IMR-90 (cell line): ENCODE measurements around the gene NTM. TPM values are rescaled to one million over a fixed set of nuclear protein-coding genes. Genes with fewer than 3 reads are reported as not detected.

Source experiments
- ATAC-seq: fragments of 200-7000 bp; cut with Tn5 transposase; 2 replicates; pipeline ENCODE4 v1.9.1; 2020; ENCODE audit warnings: low read depth, mild to moderate bottlenecking, moderate library complexity
- BruUV-seq: library from RNA; stranded (reverse); fragments of 400-500 nt; replicated peaks from 2 replicates; lab custom pipeline; 2021; lab: Mats Ljungman, UMichigan
- CTCF ChIA-PET: fragments of 300-600 bp; formaldehyde crosslinking; extraction: SDS; loops from one replicate; lab custom pipeline; 2021; ENCODE audit warnings: antibody characterized with exemption; lab: Yijun Ruan, JAX
- POLR2A ChIA-PET: fragments of 300-600 bp; sonication (Branson Sonifier 250); formaldehyde crosslinking; loops from one replicate; lab custom pipeline; 2022; ENCODE audit warnings: antibody characterized with exemption; ENCODE audit not compliant: unreplicated experiment; lab: Charles Lee
- DNase-seq: peaks from one replicate; pipeline ENCODE4 v3.0.0; 2013
- H2AFZ ChIP-seq: replicated peaks from 2 replicates; pipeline ENCODE3; 2013; ENCODE audit warnings: low read length, mild to moderate bottlenecking; ENCODE audit not compliant: poor library complexity
- H2AK5ac ChIP-seq: 2 replicates; pipeline ENCODE4 v1.6.1; 2013; ENCODE audit warnings: low read depth, low read length, inconsistent platforms
- H2AK9ac ChIP-seq: replicated peaks from 2 replicates; pipeline ENCODE3; 2013; ENCODE audit warnings: mild to moderate bottlenecking, low read depth, low read length, moderate library complexity; ENCODE audit not compliant: poor library complexity
- H2BK120ac ChIP-seq: 2 replicates; pipeline ENCODE4 v1.6.1; 2013; ENCODE audit warnings: low read depth, low read length, inconsistent platforms
- H2BK15ac ChIP-seq: 3 replicates; pipeline ENCODE4 v1.6.1; 2013; ENCODE audit warnings: low read depth, low read length, inconsistent platforms
- H2BK20ac ChIP-seq: 2 replicates; pipeline ENCODE4 v1.6.1; 2013; ENCODE audit warnings: low read depth, mild to moderate bottlenecking, inconsistent platforms, low read length, moderate library complexity
- H2BK5ac ChIP-seq: 2 replicates; pipeline ENCODE4 v1.6.1; 2013; ENCODE audit warnings: mild to moderate bottlenecking, low read depth, low read length, inconsistent platforms; ENCODE audit not compliant: poor library complexity, severe bottlenecking
- H3K14ac ChIP-seq: replicated peaks from 2 replicates; pipeline ENCODE4 v1.6.1; 2013; ENCODE audit warnings: low read depth, low read length, inconsistent platforms
- H3K18ac ChIP-seq: 2 replicates; pipeline ENCODE4 v1.6.1; 2013; ENCODE audit warnings: low read depth, low read length, control low read depth
- H3K23ac ChIP-seq: 2 replicates; pipeline ENCODE4 v1.6.1; 2013; ENCODE audit warnings: low read depth, low read length, inconsistent platforms
- H3K27ac ChIP-seq: 2 replicates; pipeline ENCODE4 v1.5.1; 2013; ENCODE audit warnings: mild to moderate bottlenecking, control low read depth, low read length; ENCODE audit not compliant: insufficient read depth
- H3K27me3 ChIP-seq: 2 replicates; pipeline ENCODE4 v1.6.1; 2013; ENCODE audit warnings: low read length; ENCODE audit not compliant: control insufficient read depth, insufficient read depth
- H3K36me3 ChIP-seq: 2 replicates; pipeline ENCODE4 v1.6.1; 2013; ENCODE audit warnings: low read length, mixed read lengths; ENCODE audit not compliant: control insufficient read depth, insufficient read depth
- H3K4ac ChIP-seq: 2 replicates; pipeline ENCODE4 v1.6.1; 2013; ENCODE audit warnings: low read depth, low read length, inconsistent platforms
- H3K4me1 ChIP-seq: 2 replicates; pipeline ENCODE4 v1.6.1; 2013; ENCODE audit warnings: low read length, mixed read lengths; ENCODE audit not compliant: control insufficient read depth, insufficient read depth
- H3K4me2 ChIP-seq: 2 replicates; pipeline ENCODE4 v1.6.1; 2013; ENCODE audit warnings: low read depth, mild to moderate bottlenecking, control low read depth, low read length, moderate library complexity
- H3K4me3 ChIP-seq: 2 replicates; pipeline ENCODE4 v1.5.1; 2013; ENCODE audit warnings: low read depth, mild to moderate bottlenecking, control low read depth, low read length, moderate library complexity; ENCODE audit not compliant: insufficient read depth
- H3K56ac ChIP-seq: 2 replicates; pipeline ENCODE4 v1.6.1; 2013; ENCODE audit warnings: low read length, inconsistent platforms; ENCODE audit not compliant: insufficient read depth; ENCODE audit errors: extremely low read depth
- H3K79me1 ChIP-seq, 2 experiments: 2 replicates each; pipeline ENCODE4 v1.6.1; 2013; ENCODE audit warnings: low read length in 2 of 2, inconsistent platforms in 1 of 2, low read depth in 1 of 2
- H3K9ac ChIP-seq: 2 replicates; pipeline ENCODE4 v1.6.1; 2013; ENCODE audit warnings: low read depth, low read length, control low read depth
- H3K9me1 ChIP-seq: 2 replicates; pipeline ENCODE4 v1.6.1; 2013; ENCODE audit warnings: low read length, inconsistent platforms; ENCODE audit not compliant: insufficient read depth
- H3K9me3 ChIP-seq: 2 replicates; pipeline ENCODE4 v1.6.1; 2013; ENCODE audit warnings: low read length; ENCODE audit not compliant: control insufficient read depth, insufficient read depth
- H4K20me1 ChIP-seq: 2 replicates; pipeline ENCODE4 v1.6.1; 2013; ENCODE audit warnings: low read length, inconsistent platforms; ENCODE audit not compliant: insufficient read depth
- H4K5ac ChIP-seq: 2 replicates; pipeline ENCODE4 v1.6.1; 2013; ENCODE audit warnings: mild to moderate bottlenecking, low read depth, low read length, control low read depth
- H4K8ac ChIP-seq, 2 experiments: 2 replicates each; pipeline ENCODE4 v1.6.1; 2013; ENCODE audit warnings: low read depth in 2 of 2, low read length in 2 of 2, control low read depth in 1 of 2, inconsistent platforms in 1 of 2
- H4K91ac ChIP-seq: 2 replicates; pipeline ENCODE4 v1.6.1; 2013; ENCODE audit warnings: low read depth, low read length, inconsistent platforms; ENCODE audit not compliant: insufficient read depth
- BHLHE40 ChIP-seq: fragments of 150-350 bp; IDR thresholded peaks from 2 replicates; pipeline ENCODE4 v1.6.1; 2016; ENCODE audit warnings: mild to moderate bottlenecking, low read depth, low read length
- CEBPB ChIP-seq: IDR thresholded peaks from 2 replicates; pipeline ENCODE4 v1.6.1; 2012; ENCODE audit warnings: low read depth, low read length, improper control_type of control experiment
- CHD1 ChIP-seq: IDR thresholded peaks from 2 replicates; pipeline ENCODE4 v1.6.1; 2012; ENCODE audit warnings: low read depth, low read length, improper control_type of control experiment
- CTCF ChIP-seq: conservative IDR thresholded peaks from 2 replicates; pipeline ENCODE4 v1.5.1; 2012; ENCODE audit warnings: mild to moderate bottlenecking, low read depth, low read length, improper control_type of control experiment
- FOS ChIP-seq: fragments of 150-350 bp; IDR thresholded peaks from 2 replicates; pipeline ENCODE4 v1.6.1; 2016; ENCODE audit warnings: low read depth, low read length
- MAFK ChIP-seq: IDR thresholded peaks from 2 replicates; pipeline ENCODE4 v1.6.1; 2012; ENCODE audit warnings: low read depth, low read length, improper control_type of control experiment
- MAZ ChIP-seq: IDR thresholded peaks from 2 replicates; pipeline ENCODE4 v1.6.1; 2012; ENCODE audit warnings: low read depth, mild to moderate bottlenecking, low read length, improper control_type of control experiment, moderate library complexity, borderline replicate concordance
- MXI1 ChIP-seq: IDR thresholded peaks from 2 replicates; pipeline ENCODE4 v1.6.1; 2012; ENCODE audit warnings: low read depth, mild to moderate bottlenecking, low read length, moderate library complexity, borderline replicate concordance
- NFE2L2 ChIP-seq: fragments of 150-350 bp; IDR thresholded peaks from 2 replicates; pipeline ENCODE4 v1.6.1; 2016; ENCODE audit warnings: low read depth, mild to moderate bottlenecking, low read length
- POLR2A ChIP-seq: IDR thresholded peaks from 2 replicates; pipeline ENCODE4 v1.6.1; 2012; ENCODE audit warnings: mild to moderate bottlenecking, low read depth, low read length
- RAD21 ChIP-seq: IDR thresholded peaks from 2 replicates; pipeline ENCODE4 v1.6.1; 2012; ENCODE audit warnings: low read length, improper control_type of control experiment
- RCOR1 ChIP-seq: IDR thresholded peaks from 2 replicates; pipeline ENCODE4 v1.6.1; 2012; ENCODE audit warnings: mild to moderate bottlenecking, low read length, improper control_type of control experiment; ENCODE audit not compliant: insufficient replicate concordance
- RFX5 ChIP-seq: IDR thresholded peaks from 2 replicates; pipeline ENCODE4 v1.8.0; 2012; ENCODE audit warnings: low read depth, mild to moderate bottlenecking, low read length, moderate library complexity
- SMC3 ChIP-seq: fragments of 150-350 bp; IDR thresholded peaks from 2 replicates; pipeline ENCODE4 v1.6.1; 2016; ENCODE audit warnings: low read depth, mild to moderate bottlenecking, antibody characterized with exemption, low read length, moderate library complexity
- USF2 ChIP-seq: fragments of 150-350 bp; IDR thresholded peaks from 2 replicates; pipeline ENCODE4 v1.6.1; 2017; ENCODE audit warnings: mild to moderate bottlenecking, antibody characterized with exemption, low read length, low read depth
- WGBS, 2 experiments: methylation state at CpG; one replicate each; pipeline versions ENCODE4 v1.1.5 to v1.1.7; 2013; ENCODE audit warnings: missing lambda C conversion rate in 2 of 2; ENCODE audit not compliant: insufficient read length in 1 of 2; ENCODE audit errors: extremely low coverage in 2 of 2; 5-methylcytosine and 5-hydroxymethylcytosine counted together
- dilution Hi-C: fragments of 300-500 bp; cut with HindIII; formaldehyde crosslinking; loops from one replicate; pipeline ENCODE4 v1.14.3; 2018; ENCODE audit warnings: low sequenced_read_pairs; ENCODE audit not compliant: unreplicated experiment
- in situ Hi-C: fragments of 300-500 bp; cut with MboI; formaldehyde crosslinking; loops from 3 replicates; pipeline ENCODE4 v1.14.3; 2019; ENCODE audit warnings: low sequenced_read_pairs, inconsistent platforms, mixed read lengths
- intact Hi-C: fragments of 100-400 bp; cut with micrococcal nuclease; formaldehyde crosslinking; loops from 2 replicates; pipeline ENCODE4 v1.10.0; 2022
- polyA plus RNA-seq, 3 experiments: library from polyadenylated mRNA; depleted of rRNA; stranded (reverse); fragments of >200 nt; gene quantifications; 2 replicates each; pipeline ENCODE4 v1.2.3, GENCODE V29; 2012; ENCODE audit warnings: low replicate concordance in 1 of 3
- total RNA-seq: library from RNA; depleted of rRNA; stranded (reverse); fragments of >200 nt; gene quantifications from 2 replicates; pipeline ENCODE4 v1.2.3, GENCODE V29; 2012
- TF ChIP-seq, protein P1 (sequence below): fragments of 150-350 bp; IDR thresholded peaks from 2 replicates; pipeline ENCODE4 v1.6.1; 2016; ENCODE audit warnings: low read depth, mild to moderate bottlenecking, low read length, moderate library complexity, borderline replicate concordance

NTM gene
- total and polyA plus RNA-seq, 2 of the 4 experiments (the other 2 are of a cell fraction) = 19.5 to 25.5 TPM

DNA sequence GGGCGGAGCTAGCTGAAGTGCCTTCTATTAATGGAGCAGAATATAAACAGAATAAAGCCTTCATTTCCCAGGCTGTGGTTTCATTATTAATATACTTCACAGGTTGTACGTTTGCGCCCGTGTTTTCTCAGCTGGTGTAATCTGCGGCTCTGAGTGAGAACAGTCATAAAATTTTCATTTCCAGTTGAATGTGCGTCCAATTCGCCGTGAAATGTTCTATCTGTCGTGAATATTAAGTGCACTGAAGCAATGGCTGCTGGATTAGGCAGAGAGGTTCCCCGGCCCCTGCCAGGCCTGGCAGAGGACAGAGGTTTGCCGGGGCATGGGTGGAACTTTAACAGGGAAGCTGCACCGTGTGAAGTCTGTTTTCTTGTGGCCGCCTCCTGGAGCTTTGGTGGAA, 874.4 kb downstream of the NTM start:
- DNase-seq (no peak), ATAC-seq (no peak)
- Histone ChIP-seq H3K27ac (no peak overlapping the region), H3K9ac (no peak overlapping the region), H3K27me3 (no peaks in the 10 kb centered on the region), H2BK5ac (no peak overlapping the region), H4K5ac (no peak overlapping the region), H2BK120ac (no peak overlapping the region), H3K9me3 (no peaks in the 10 kb centered on the region), H2BK20ac (no peak overlapping the region), H2BK15ac (no peak overlapping the region), H3K4me2 (no peak overlapping the region), H3K9me1 (no peaks in the 10 kb centered on the region; the same call in 1 of the 2 replicates), H2AK5ac (no peak overlapping the region), H3K36me3 (no peaks in the 10 kb centered on the region), H3K79me1 (no peaks in the 10 kb centered on the region), H2AFZ (no peak overlapping the region), H3K4ac (no peak overlapping the region), H3K23ac (no peak overlapping the region), H4K8ac (no peak overlapping the region), H3K56ac (no peak overlapping the region), H3K4me3 (no peak overlapping the region), H2AK9ac (no peak overlapping the region), H3K14ac (no peak overlapping the region), H3K4me1 (no peaks in the 10 kb centered on the region), H3K18ac (no peak overlapping the region), H4K91ac (no peak overlapping the region), H4K20me1 (no peaks in the 10 kb centered on the region)
- CTCF ChIA-PET = no interaction called here
- dilution Hi-C loops = no loop called here
- intact Hi-C loops = no loop called here
- POLR2A ChIA-PET = no interaction called here
- no TSS peak for BruUV-seq
- TF ChIP-seq CEBPB (no peak), RCOR1 (no peak), RAD21 (no peak), RFX5 (no peak), NFE2L2 (no peak), CHD1 (no peak), USF2 (no peak), MAZ (no peak), FOS (no peak), POLR2A (no peak), BHLHE40 (no peak), CTCF (no peak), MXI1 (no peak), MAFK (no peak), SMC3 (no peak)
- TF ChIP-seq, protein P1, sequence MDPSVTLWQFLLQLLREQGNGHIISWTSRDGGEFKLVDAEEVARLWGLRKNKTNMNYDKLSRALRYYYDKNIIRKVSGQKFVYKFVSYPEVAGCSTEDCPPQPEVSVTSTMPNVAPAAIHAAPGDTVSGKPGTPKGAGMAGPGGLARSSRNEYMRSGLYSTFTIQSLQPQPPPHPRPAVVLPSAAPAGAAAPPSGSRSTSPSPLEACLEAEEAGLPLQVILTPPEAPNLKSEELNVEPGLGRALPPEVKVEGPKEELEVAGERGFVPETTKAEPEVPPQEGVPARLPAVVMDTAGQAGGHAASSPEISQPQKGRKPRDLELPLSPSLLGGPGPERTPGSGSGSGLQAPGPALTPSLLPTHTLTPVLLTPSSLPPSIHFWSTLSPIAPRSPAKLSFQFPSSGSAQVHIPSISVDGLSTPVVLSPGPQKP = no peak
- WGBS, 2 experiments = 84% methylated on average over 9 of the region's 13 CpGs; no CpG with 5 or more reads in 1 of the 2 experiments
- in situ Hi-C loops = no loop called here
